K562 (cell line): ENCODE results near the gene HNF1B.

Experiments
- CREB1 ChIP-seq, 2 experiments: sonication (generic) in 1 of 2; formaldehyde crosslinking in 1 of 2; IDR thresholded peaks; 2 replicates each; pipeline versions ENCODE4 v1.6.1 to v1.8.0; 2012 to 2022; ENCODE audit warnings: inconsistent platforms in 1 of 2, mild to moderate bottlenecking in 1 of 2, missing genetic modification reagents in 1 of 2, moderate library complexity in 1 of 2
- CREM ChIP-seq: IDR thresholded peaks from 2 replicates; pipeline ENCODE4 v1.6.1; 2014; ENCODE audit warnings: antibody characterized with exemption, low read depth
- PCBP1 ChIP-seq: fragments of 200-400 bp; formaldehyde crosslinking; IDR thresholded peaks from 2 replicates; pipeline ENCODE4 v1.6.1; 2018; ENCODE audit warnings: mild to moderate bottlenecking, low read depth, low read length; ENCODE audit not compliant: poor library complexity, severe bottlenecking
- SAP30 ChIP-seq: fragments of 200-600 bp; sonication (generic); IDR thresholded peaks from 2 replicates; pipeline ENCODE4 v1.6.1; 2012; ENCODE audit warnings: borderline replicate concordance, low read depth, mild to moderate bottlenecking, moderate library complexity, low read length, control low read depth, inconsistent platforms; ENCODE audit not compliant: insufficient read depth, poor library complexity, severe bottlenecking
- SMC3 ChIP-seq: conservative IDR thresholded peaks from 2 replicates; pipeline ENCODE4 v1.6.1; 2011; ENCODE audit warnings: low read depth, low read length, improper control_type of control experiment; ENCODE audit not compliant: insufficient read depth
- SP2 ChIP-seq: IDR thresholded peaks from 2 replicates; pipeline ENCODE4 v1.6.1; 2011; ENCODE audit warnings: mild to moderate bottlenecking, low read depth, low read length, moderate library complexity; ENCODE audit not compliant: poor library complexity, severe bottlenecking; ENCODE audit errors: extremely low read depth
- TF ChIP-seq, protein P1 (sequence below), 3 experiments: IDR thresholded peaks in 2 of 3; conservative IDR thresholded peaks in 1 of 3; 2 replicates each; pipeline ENCODE4 v1.5.1; 2011 to 2012; ENCODE audit warnings: low read length in 3 of 3, mild to moderate bottlenecking in 3 of 3, control low read depth in 2 of 3, improper control_type of control experiment in 1 of 3, inconsistent platforms in 1 of 3, low read depth in 1 of 3, mixed read lengths in 1 of 3, moderate library complexity in 1 of 3; ENCODE audit not compliant: insufficient read depth in 2 of 3
- TF ChIP-seq, protein P2 (sequence below): sonication (generic); formaldehyde crosslinking; IDR thresholded peaks from 2 replicates; pipeline ENCODE4 v1.5.0; 2020; ENCODE audit warnings: missing genetic modification reagents
- TF ChIP-seq, protein P3 (sequence below): sonication (generic); formaldehyde crosslinking; IDR thresholded peaks from 2 replicates; pipeline ENCODE4 v1.8.1; 2023; ENCODE audit warnings: mild to moderate bottlenecking, missing genetic modification reagents, moderate library complexity

DNA sequence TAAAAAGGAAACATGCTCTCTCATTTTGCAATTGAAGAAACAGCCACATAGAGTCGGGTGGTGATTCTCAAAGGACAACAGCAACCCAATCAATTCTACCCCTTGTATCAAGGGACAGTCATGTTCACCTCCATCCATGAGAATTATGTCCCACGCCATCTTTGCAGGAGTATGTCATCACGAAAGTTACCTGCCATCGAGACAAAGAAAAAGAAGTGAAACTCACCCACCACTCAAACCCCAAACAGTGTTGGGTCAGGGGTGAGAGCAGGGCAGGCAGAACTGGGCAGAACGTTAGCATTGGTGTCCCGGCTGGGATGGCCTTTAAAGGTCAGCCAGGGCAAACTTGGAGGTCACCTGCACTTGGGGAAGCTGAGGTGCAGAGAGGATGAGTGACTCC lies 24.2 kb upstream of the HNF1B start:
- TF ChIP-seq CREB1 (IDR thresholded peaks at IDR 0.05) (no peak), CREB1 (CRISPR knock-in tag; IDR thresholded peaks at IDR 0.05) (no peak), CREM (no peak), SMC3 (no peak), PCBP1 (no peak), SP2 (no peak), SAP30 (no peak)
- TF ChIP-seq, protein P1, sequence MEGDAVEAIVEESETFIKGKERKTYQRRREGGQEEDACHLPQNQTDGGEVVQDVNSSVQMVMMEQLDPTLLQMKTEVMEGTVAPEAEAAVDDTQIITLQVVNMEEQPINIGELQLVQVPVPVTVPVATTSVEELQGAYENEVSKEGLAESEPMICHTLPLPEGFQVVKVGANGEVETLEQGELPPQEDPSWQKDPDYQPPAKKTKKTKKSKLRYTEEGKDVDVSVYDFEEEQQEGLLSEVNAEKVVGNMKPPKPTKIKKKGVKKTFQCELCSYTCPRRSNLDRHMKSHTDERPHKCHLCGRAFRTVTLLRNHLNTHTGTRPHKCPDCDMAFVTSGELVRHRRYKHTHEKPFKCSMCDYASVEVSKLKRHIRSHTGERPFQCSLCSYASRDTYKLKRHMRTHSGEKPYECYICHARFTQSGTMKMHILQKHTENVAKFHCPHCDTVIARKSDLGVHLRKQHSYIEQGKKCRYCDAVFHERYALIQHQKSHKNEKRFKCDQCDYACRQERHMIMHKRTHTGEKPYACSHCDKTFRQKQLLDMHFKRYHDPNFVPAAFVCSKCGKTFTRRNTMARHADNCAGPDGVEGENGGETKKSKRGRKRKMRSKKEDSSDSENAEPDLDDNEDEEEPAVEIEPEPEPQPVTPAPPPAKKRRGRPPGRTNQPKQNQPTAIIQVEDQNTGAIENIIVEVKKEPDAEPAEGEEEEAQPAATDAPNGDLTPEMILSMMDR (IDR thresholded peaks at IDR 0.05 in 2 of 3, conservative IDR thresholded peaks at IDR 0.05 in 1 of 3; ENCODE audit: insufficient read depth in 2 of 3, low read depth in 1 of 3, low read length in 3 of 3): no peak
- TF ChIP-seq, protein P2, sequence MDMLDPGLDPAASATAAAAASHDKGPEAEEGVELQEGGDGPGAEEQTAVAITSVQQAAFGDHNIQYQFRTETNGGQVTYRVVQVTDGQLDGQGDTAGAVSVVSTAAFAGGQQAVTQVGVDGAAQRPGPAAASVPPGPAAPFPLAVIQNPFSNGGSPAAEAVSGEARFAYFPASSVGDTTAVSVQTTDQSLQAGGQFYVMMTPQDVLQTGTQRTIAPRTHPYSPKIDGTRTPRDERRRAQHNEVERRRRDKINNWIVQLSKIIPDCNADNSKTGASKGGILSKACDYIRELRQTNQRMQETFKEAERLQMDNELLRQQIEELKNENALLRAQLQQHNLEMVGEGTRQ: no peak
- TF ChIP-seq, protein P3, sequence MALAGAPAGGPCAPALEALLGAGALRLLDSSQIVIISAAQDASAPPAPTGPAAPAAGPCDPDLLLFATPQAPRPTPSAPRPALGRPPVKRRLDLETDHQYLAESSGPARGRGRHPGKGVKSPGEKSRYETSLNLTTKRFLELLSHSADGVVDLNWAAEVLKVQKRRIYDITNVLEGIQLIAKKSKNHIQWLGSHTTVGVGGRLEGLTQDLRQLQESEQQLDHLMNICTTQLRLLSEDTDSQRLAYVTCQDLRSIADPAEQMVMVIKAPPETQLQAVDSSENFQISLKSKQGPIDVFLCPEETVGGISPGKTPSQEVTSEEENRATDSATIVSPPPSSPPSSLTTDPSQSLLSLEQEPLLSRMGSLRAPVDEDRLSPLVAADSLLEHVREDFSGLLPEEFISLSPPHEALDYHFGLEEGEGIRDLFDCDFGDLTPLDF (CRISPR knock-in tag): no peak
